Stimulated activated CD8-positive, alpha-beta memory T cell treated with anti-CD3 and anti-CD28 coated beads, Interleukin-15, amount 100 ng/mL, for 48 hours (primary cell): ENCODE measurements around the gene LRRC41.
"Not testable (repeated sequence)": the region's sequence is repeated elsewhere in the genome, so short reads cannot be mapped to it uniquely, and the experiment has no call there.

Experiments
- DNase-seq, 2 donors: peaks; one replicate each; pipeline ENCODE4 v3.0.0-alpha.2; 2020; ENCODE audit warnings: low read depth in 2 of 2

The LRRC41 gene

GRCh38 chr1:46325285-46326076, 22.1 kb upstream of the LRRC41 start:
- not testable (repeated sequence) for DNase-seq

GRCh38 chr1:46322191-46322590, 18.8 kb upstream of the LRRC41 start:
- not testable (repeated sequence) for DNase-seq

GRCh38 chr1:46319960-46320914, 16.8 kb upstream of the LRRC41 start:
- DNase-seq, result not testable (repeated sequence)

GRCh38 chr1:46319301-46319700, 15.9 kb upstream of the LRRC41 start:
- not testable (repeated sequence) for DNase-seq

GRCh38 chr1:46317323-46317722, 13.9 kb upstream of the LRRC41 start:
- no peak for DNase-seq

- no peak for DNase-seq
These were observed 12.4 kb upstream of the LRRC41 start for GRCh38 chr1:46315669-46316403.

GRCh38 chr1:46310321-46310720, 6.9 kb upstream of the LRRC41 start:
- DNase-seq, result no peak

GRCh38 chr1:46309401-46310159, 6.2 kb upstream of the LRRC41 start:
- no peak for DNase-seq

- DNase-seq, result no peak
These were observed 2.7 kb upstream of the LRRC41 start for GRCh38 chr1:46306159-46306530.

GRCh38 chr1:46303872-46304326, 483 bp upstream of the LRRC41 start:
- DNase-seq, result no peak

- peak; percentile 4 to 6 for DNase-seq
These were observed 777 bp downstream of the LRRC41 start for GRCh38 chr1:46302641-46303037.

- peak; percentile 29 to 35 for DNase-seq
These were observed 1.4 kb downstream of the LRRC41 start for GRCh38 chr1:46301808-46302640.

- no peak for DNase-seq
These were observed 2.0 kb downstream of the LRRC41 start for GRCh38 chr1:46301406-46301807.

- no peak for DNase-seq
These were observed 2.6 kb downstream of the LRRC41 start for GRCh38 chr1:46300673-46301405.

GRCh38 chr1:46298387-46298786, 5.0 kb downstream of the LRRC41 start:
- no peak for DNase-seq

- DNase-seq, result no peak
These were observed 8.1 kb downstream of the LRRC41 start for GRCh38 chr1:46295306-46295705.

GRCh38 chr1:46289976-46290375, 13.4 kb downstream of the LRRC41 start:
- no peak for DNase-seq

- DNase-seq, result no peak
These were observed 14.3 kb downstream of the LRRC41 start for GRCh38 chr1:46289134-46289494.

- DNase-seq, result no peak
These were observed 14.8 kb downstream of the LRRC41 start for GRCh38 chr1:46288485-46289133.
